H1 (cell line): ENCODE measurements around the gene PRKAG1. TPM values are rescaled to one million over a fixed set of nuclear protein-coding genes. Genes with fewer than 3 reads are reported as not detected.

ENCODE experiments used
- CTCF ChIA-PET: fragments of 300-600 bp; sonication (Branson Sonifier 250); formaldehyde crosslinking; loops from one replicate; lab custom pipeline; 2021; ENCODE audit not compliant: partially characterized antibody; lab: Charles Lee
- POLR2A ChIA-PET: fragments of 300-600 bp; sonication (Branson Sonifier 250); formaldehyde crosslinking; loops from one replicate; lab custom pipeline; 2021; ENCODE audit warnings: inconsistent platforms; ENCODE audit not compliant: partially characterized antibody; lab: Charles Lee
- DNase-seq, 2 experiments: peaks; one replicate each; pipeline versions ENCODE4 v3.0.0 to v3.0.0-alpha.2; 2010 to 2022; ENCODE audit warnings: low spot score in 2 of 2, low read depth in 1 of 2, mixed read lengths in 1 of 2
- FAIRE-seq: peaks from 2 replicates; lab custom pipeline; 2011; peaks lifted over from hg19 to GRCh38; lab: Jason Lieb, UNC
- H2AFZ ChIP-seq: 2 replicates; pipeline ENCODE4 v1.8.1; 2012; ENCODE audit warnings: low read length, inconsistent platforms
- H2AK5ac ChIP-seq: 2 replicates; pipeline ENCODE4 v1.6.1; 2013; ENCODE audit warnings: low read depth, low read length
- H2BK120ac ChIP-seq: replicated peaks from 2 replicates; pipeline ENCODE3; 2013; ENCODE audit warnings: low read depth, low read length, inconsistent platforms
- H2BK12ac ChIP-seq: 2 replicates; pipeline ENCODE4 v1.6.1; 2013; ENCODE audit warnings: low read depth, low read length
- H2BK15ac ChIP-seq: 2 replicates; pipeline ENCODE4 v1.6.1; 2013; ENCODE audit warnings: low read length
- H2BK20ac ChIP-seq: 2 replicates; pipeline ENCODE4 v1.6.1; 2013; ENCODE audit warnings: low read length
- H2BK5ac ChIP-seq: 2 replicates; pipeline ENCODE4 v1.6.1; 2013; ENCODE audit warnings: low read depth, low read length
- H3K14ac ChIP-seq: 2 replicates; pipeline ENCODE4 v1.6.1; 2013; ENCODE audit warnings: inconsistent platforms; ENCODE audit not compliant: insufficient read length
- H3K18ac ChIP-seq: 2 replicates; pipeline ENCODE4 v1.6.1; 2013; ENCODE audit warnings: low read length; ENCODE audit errors: extremely low read depth
- H3K23ac ChIP-seq: 2 replicates; pipeline ENCODE4 v1.6.1; 2013; ENCODE audit warnings: inconsistent platforms; ENCODE audit not compliant: insufficient read length
- H3K23me2 ChIP-seq: 2 replicates; pipeline ENCODE4 v1.6.1; 2013; ENCODE audit warnings: low read depth, low read length
- H3K27ac ChIP-seq: 2 replicates; pipeline ENCODE4 v1.6.1; 2011; ENCODE audit warnings: low read depth, low read length, inconsistent platforms
- H3K27me3 ChIP-seq, 4 experiments: replicated peaks in 1 of 4; 1 replicate in 1 of 4; 2 replicates in 3 of 4; pipeline versions ENCODE4 v1.6.1 to v1.8.1; 2011 to 2013; ENCODE audit warnings: low read length in 3 of 4, mild to moderate bottlenecking in 3 of 4, inconsistent platforms in 2 of 4, mixed read lengths in 2 of 4, moderate library complexity in 1 of 4; ENCODE audit not compliant: control insufficient read depth in 3 of 4, insufficient read depth in 3 of 4; ENCODE audit errors: extremely low read depth in 1 of 4
- H3K36me3 ChIP-seq, 4 experiments: 2 replicates each; pipeline versions ENCODE4 v1.6.1 to v1.8.1; 2011 to 2013; ENCODE audit warnings: mild to moderate bottlenecking in 4 of 4, low read length in 3 of 4, moderate library complexity in 2 of 4, control low read depth in 1 of 4, inconsistent platforms in 1 of 4; ENCODE audit not compliant: insufficient read depth in 4 of 4, control insufficient read depth in 2 of 4
- H3K4ac ChIP-seq: replicated peaks from 2 replicates; pipeline ENCODE3; 2013; ENCODE audit warnings: low read length, low read depth, mixed read lengths, inconsistent platforms; ENCODE audit not compliant: insufficient read length
- H3K4me1 ChIP-seq, 4 experiments: replicated peaks in 1 of 4; 1 replicate in 1 of 4; 2 replicates in 3 of 4; pipeline versions ENCODE4 v1.6.1 to v1.8.1; 2011 to 2013; ENCODE audit warnings: low read length in 3 of 4, inconsistent platforms in 2 of 4, mixed read lengths in 1 of 4; ENCODE audit not compliant: insufficient read depth in 4 of 4, control insufficient read depth in 3 of 4
- H3K4me2 ChIP-seq, 2 experiments: 2 replicates each; pipeline versions ENCODE4 v1.6.1 to v1.8.1; 2011 to 2013; ENCODE audit warnings: low read depth in 2 of 2, low read length in 2 of 2, control low read depth in 1 of 2, inconsistent platforms in 1 of 2, mild to moderate bottlenecking in 1 of 2; ENCODE audit not compliant: insufficient read depth in 1 of 2
- H3K4me3 ChIP-seq, 4 experiments: fragments of 200-600, 300-600 bp in 1 of 4; sonication (generic), shearing (Covaris generic), sonication (Bioruptor Twin) in 1 of 4; 2 replicates each; pipeline versions ENCODE4 v1.5.1 to v1.8.1; 2011 to 2016; ENCODE audit warnings: low read length in 4 of 4, low read depth in 3 of 4, control low read depth in 2 of 4, inconsistent platforms in 2 of 4, mild to moderate bottlenecking in 2 of 4, mixed read lengths in 1 of 4, moderate library complexity in 1 of 4; ENCODE audit not compliant: insufficient read depth in 2 of 4; ENCODE audit errors: extremely low read depth in 1 of 4
- H3K56ac ChIP-seq: replicated peaks from 2 replicates; pipeline ENCODE3; 2013; ENCODE audit warnings: low read depth, mild to moderate bottlenecking, mixed read lengths, low read length, inconsistent platforms; ENCODE audit not compliant: insufficient read length
- H3K79me1 ChIP-seq: 2 replicates; pipeline ENCODE4 v1.6.1; 2013; ENCODE audit warnings: low read depth, low read length, control low read depth
- H3K79me2 ChIP-seq, 2 experiments: 2 replicates each; pipeline versions ENCODE4 v1.6.1 to v1.8.1; 2012 to 2013; ENCODE audit warnings: low read length in 2 of 2, mild to moderate bottlenecking in 2 of 2, inconsistent platforms in 1 of 2; ENCODE audit not compliant: insufficient read depth in 2 of 2, control insufficient read depth in 1 of 2
- H3K9ac ChIP-seq, 4 experiments: replicated peaks in 1 of 4; 1 replicate in 1 of 4; 2 replicates in 3 of 4; pipeline versions ENCODE4 v1.6.1 to v1.8.1; 2011 to 2013; ENCODE audit warnings: low read depth in 3 of 4, low read length in 3 of 4, control low read depth in 2 of 4, mild to moderate bottlenecking in 2 of 4, moderate library complexity in 2 of 4, inconsistent platforms in 1 of 4; ENCODE audit errors: extremely low read depth in 1 of 4
- H3K9me3 ChIP-seq, 2 experiments: 2 replicates each; pipeline versions ENCODE4 v1.6.1 to v1.8.1; 2012 to 2013; ENCODE audit warnings: mild to moderate bottlenecking in 2 of 2, moderate library complexity in 2 of 2, control low read depth in 1 of 2, inconsistent platforms in 1 of 2, low read depth in 1 of 2, low read length in 1 of 2, mixed read lengths in 1 of 2; ENCODE audit not compliant: insufficient read depth in 2 of 2
- H4K20me1 ChIP-seq, 2 experiments: replicated peaks in 1 of 2; 2 replicates each; pipeline versions ENCODE3 to v1.8.1; 2011 to 2013; ENCODE audit warnings: inconsistent platforms in 2 of 2, low read length in 2 of 2, mild to moderate bottlenecking in 1 of 2; ENCODE audit not compliant: insufficient read depth in 2 of 2, control insufficient read depth in 1 of 2
- H4K5ac ChIP-seq: 2 replicates; pipeline ENCODE4 v1.6.1; 2013; ENCODE audit warnings: low read length, low read depth, mixed read lengths, inconsistent platforms; ENCODE audit not compliant: insufficient read length
- H4K8ac ChIP-seq: 2 replicates; pipeline ENCODE4 v1.8.0; 2013; ENCODE audit warnings: mild to moderate bottlenecking, moderate library complexity, low read length, inconsistent platforms; ENCODE audit not compliant: insufficient read depth; ENCODE audit errors: extremely low read depth
- H4K91ac ChIP-seq: replicated peaks from 2 replicates; pipeline ENCODE3; 2013; ENCODE audit warnings: low read length, mixed read lengths, inconsistent platforms; ENCODE audit not compliant: insufficient read length
- SP1 ChIP-seq: IDR thresholded peaks from 2 replicates; pipeline ENCODE4 v1.6.1; 2011; ENCODE audit warnings: low read depth, low read length
- SRF ChIP-seq: IDR thresholded peaks from 2 replicates; pipeline ENCODE4 v1.6.1; 2011; ENCODE audit warnings: mild to moderate bottlenecking, low read depth, low read length, moderate library complexity
- ZNF274 ChIP-seq: IDR thresholded peaks from 2 replicates; pipeline ENCODE4 v1.7.0; 2012; ENCODE audit warnings: low read length, borderline replicate concordance; ENCODE audit errors: extremely low read depth
- WGBS, 2 experiments: shearing (Covaris generic) in 1 of 2; methylation state at CpG; one replicate each; pipeline versions ENCODE4 v1.1.6 to v1.1.7; 2013 to 2015; ENCODE audit warnings: low lambda C conversion rate in 2 of 2, mixed read lengths in 2 of 2, inconsistent platforms in 1 of 2, low coverage in 1 of 2, missing lambda C conversion rate in 1 of 2; ENCODE audit not compliant: insufficient replicate concordance in 2 of 2, insufficient coverage in 1 of 2, insufficient read length in 1 of 2; ENCODE audit errors: extremely low coverage in 1 of 2, missing lambda C conversion rate in 1 of 2; 5-methylcytosine and 5-hydroxymethylcytosine counted together
- polyA plus RNA-seq, 7 experiments: library from polyadenylated mRNA; depleted of rRNA in 3 of 7; stranded (reverse) in 5 of 7; unstranded in 2 of 7; fragments of >200 nt in 5 of 7; fragments of 200-250 nt in 2 of 7; gene quantifications; 1 replicate in 5 of 7; 2 replicates in 1 of 7; 4 replicates in 1 of 7; pipeline versions ENCODE4 v1.2.1 to v1.2.3, GENCODE V29; 2011 to 2013; ENCODE audit warnings: missing spikeins in 2 of 7, mixed read lengths in 2 of 7
- total RNA-seq: library from RNA; stranded (reverse); fragmentation: NEBNext Ultra II Directional; extraction: Animal tissue kit (Norgen Biotek cat#: 25700); gene quantifications from 2 replicates; pipeline ENCODE4 v1.2.1, GENCODE V29; 2021

The PRKAG1 gene
- total and polyA plus RNA-seq, 2 of the 8 experiments (the other 6 are each of a cell fraction or from before 2014, with no cell fraction given) = 38.6 to 57.5 TPM

- Histone ChIP-seq H2BK15ac (peak overlapping the region; percentile 97; the same call in 1 of the 2 replicates), H3K14ac (no peak overlapping the region), H4K5ac (no peak overlapping the region), H3K27me3 (peaks cover 20 to 46% (median 44%) of the 10 kb centered on the region in 4 experiments), H4K8ac (no peak overlapping the region), H2BK120ac (no peak overlapping the region), H3K18ac (peak overlapping the region; percentile 89), H4K91ac (peak overlapping the region; percentile 92), H2AK5ac (peak overlapping the region; percentile 88; the same call in 1 of the 2 replicates), H4K20me1 (peaks cover 0 to 3% of the 10 kb centered on the region in 2 experiments), H3K23me2 (peaks cover 5% of the 10 kb centered on the region), H3K36me3 (no peaks in the 10 kb centered on the region), H2BK20ac (peak overlapping the region; percentile 93; the same call in 1 of the 2 replicates), H3K4me3 (no peak overlapping the region), H2AFZ (no peak overlapping the region), H3K9ac (no peak overlapping the region), H3K23ac (no peak overlapping the region), H3K4me2 (peak overlapping the region; percentile 8 to 34; a peak in 1 of 4 replicates), H3K79me1 (no peaks in the 10 kb centered on the region), H3K4me1 (peaks cover 32 to 44% (median 41%) of the 10 kb centered on the region in 4 experiments), H2BK5ac (peak overlapping the region; percentile 91; the same call in 1 of the 2 replicates), H3K27ac (no peak overlapping the region), H2BK12ac (peak overlapping the region; percentile 97; the same call in 1 of the 2 replicates), H3K4ac (no peak overlapping the region), H3K9me3 (no peaks in the 10 kb centered on the region), H3K79me2 (no peaks in the 10 kb centered on the region), H3K56ac (no peak overlapping the region)
- ChIA-PET POLR2A (interaction anchor here (0.6 to 6.9 kb wide), 6 partner anchors 9 to 120 kb away, joined by 3 to 65 read pairs (median 4); partner anchors contain the start of genes ARF3 and RND1), CTCF (interaction anchor here (0.8 to 40.8 kb wide), 12 partner anchors 8 to 151 kb away, joined by 3 to 1336 read pairs (median 7); partner anchors contain the start of genes ARF3, DDN and WNT1)
- no peak for DNase-seq
- no peak for TF ChIP-seq SRF
- TF ChIP-seq ZNF274 = no peak
- no peak for TF ChIP-seq SP1
- FAIRE-seq = no peak
- 68% methylated on average over 20 of the region's 20 CpGs; no CpG with 5 or more reads in 1 of the 2 experiments for WGBS, 2 experiments
Observed at GRCh38 chr12:48966177-48966895, 52.2 kb downstream of the PRKAG1 start.
